ENCODE data around the gene SLC4A4.

The SLC4A4 gene

GRCh38 chr4:71608678-71609071 lies 269.9 kb downstream of the SLC4A4 start:
- no peak for DNase-seq

- no peak for DNase-seq
Observed at GRCh38 chr4:71609167-71609566, 270.3 kb downstream of the SLC4A4 start.

- DNase-seq: no peak
Observed at GRCh38 chr4:71609651-71610050, 270.8 kb downstream of the SLC4A4 start.

- DNase-seq: no peak
Observed at GRCh38 chr4:71614621-71615020, 275.8 kb downstream of the SLC4A4 start.

DNA sequence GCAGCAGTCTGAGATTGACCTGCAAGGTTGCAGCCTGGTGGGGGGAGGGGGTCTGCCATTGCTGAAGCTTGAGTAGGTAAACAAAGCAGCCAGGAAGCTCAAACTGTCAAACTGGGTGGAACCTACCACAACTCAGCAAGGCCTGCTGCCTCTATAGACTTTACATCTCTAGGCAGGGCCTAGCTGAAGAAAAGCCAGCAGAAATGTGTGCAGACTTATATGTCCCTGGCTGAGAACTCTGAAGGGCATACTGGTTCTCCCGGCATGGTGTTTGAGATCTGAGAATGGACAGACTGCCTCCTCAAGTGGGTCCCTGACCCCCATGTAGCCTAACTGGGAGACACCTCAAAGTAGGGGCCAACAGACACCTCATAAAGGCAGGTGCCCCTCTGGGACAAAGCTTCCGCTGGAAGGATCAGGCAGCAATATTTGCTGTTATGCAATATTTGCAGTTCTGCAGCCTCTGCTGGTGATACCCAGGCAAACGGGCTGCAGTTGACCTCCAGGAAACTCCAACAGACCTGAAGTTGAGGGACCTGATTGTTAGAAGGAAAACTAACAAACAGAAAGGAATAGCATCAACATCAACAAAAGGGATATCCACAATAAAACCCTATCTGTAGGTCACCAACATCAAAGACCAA lies 277.5 kb downstream of the SLC4A4 start:
- no peak for DNase-seq

Measured in NCI-H2171 (cell line).